GM12873 (cell line): ENCODE data around the gene FAS.

ENCODE experiments used
- CTCF ChIP-seq: IDR thresholded peaks from 2 replicates; pipeline ENCODE4 v1.5.1; 2012; ENCODE audit warnings: low read depth, mild to moderate bottlenecking, moderate library complexity, low read length, control low read depth; ENCODE audit not compliant: insufficient read depth; ENCODE audit errors: missing control alignments

FAS gene

DNA sequence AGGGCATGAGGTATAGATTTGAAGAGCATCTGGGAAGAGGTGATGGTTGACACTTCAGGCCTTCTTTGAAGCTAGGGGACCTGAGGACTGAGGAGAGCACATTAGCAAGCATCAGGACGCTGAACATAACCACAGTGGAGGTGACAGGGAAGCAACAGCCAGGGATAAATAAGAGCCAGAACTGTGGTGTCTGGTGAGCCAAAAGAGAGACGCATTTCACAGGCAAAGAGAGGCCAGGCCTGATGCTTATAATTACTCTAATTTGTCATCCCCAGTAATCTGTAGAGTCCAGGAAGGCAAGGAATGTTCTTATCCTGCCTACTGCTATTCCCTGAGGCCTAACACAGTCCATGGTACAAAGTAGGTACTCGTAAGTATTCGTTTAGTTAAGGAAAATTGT is 10.4 kb upstream of the FAS start:
- no peak for TF ChIP-seq CTCF

DNA sequence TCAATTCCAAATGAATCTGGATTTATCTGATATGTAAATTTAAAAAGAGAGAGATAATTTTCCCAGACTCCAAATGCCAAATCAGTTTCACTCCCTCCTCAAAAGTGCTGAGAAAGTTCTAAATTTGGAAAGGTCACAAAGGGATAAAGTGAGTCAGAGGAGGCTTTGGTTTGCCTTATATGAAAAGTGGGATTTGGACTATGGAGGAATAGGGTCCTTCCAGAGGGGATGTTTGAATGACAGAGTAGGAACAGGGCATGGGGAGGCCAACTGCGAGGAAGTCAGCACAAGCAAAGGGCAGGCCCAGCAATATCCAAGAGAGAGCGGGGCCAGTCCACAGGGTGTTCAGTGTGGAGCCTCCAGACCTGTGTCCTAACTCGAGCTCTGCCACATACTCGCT is 9.8 kb upstream of the FAS start:
- no peak for TF ChIP-seq CTCF

- TF ChIP-seq CTCF, result no peak
Measured at GRCh38 chr10:88981435-88981834, 9.2 kb upstream of the FAS start.

- TF ChIP-seq CTCF, result no peak
Measured at GRCh38 chr10:88982366-88982765, 8.2 kb upstream of the FAS start.

DNA sequence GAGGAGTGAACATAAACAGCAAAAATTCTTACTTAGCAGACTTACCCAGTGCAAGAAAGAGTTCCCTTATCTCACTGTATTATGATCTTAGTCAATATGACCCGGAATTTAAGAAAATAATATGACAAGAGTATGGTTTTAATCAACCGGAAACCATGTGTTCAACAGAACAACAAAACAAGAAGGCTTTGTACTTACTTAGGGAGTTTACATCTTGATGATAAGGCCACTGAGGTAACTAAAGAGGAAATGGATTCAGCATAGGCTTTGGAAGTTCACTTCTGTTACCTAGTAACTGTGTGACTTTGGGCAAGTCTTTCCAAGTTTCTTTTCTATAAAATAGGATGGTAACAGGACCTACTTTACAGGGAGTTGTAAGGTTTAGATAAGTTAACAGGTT is 7.4 kb upstream of the FAS start:
- TF ChIP-seq CTCF, result no peak

GRCh38 chr10:88983939-88984338 is 6.7 kb upstream of the FAS start:
- TF ChIP-seq CTCF, result no peak

DNA sequence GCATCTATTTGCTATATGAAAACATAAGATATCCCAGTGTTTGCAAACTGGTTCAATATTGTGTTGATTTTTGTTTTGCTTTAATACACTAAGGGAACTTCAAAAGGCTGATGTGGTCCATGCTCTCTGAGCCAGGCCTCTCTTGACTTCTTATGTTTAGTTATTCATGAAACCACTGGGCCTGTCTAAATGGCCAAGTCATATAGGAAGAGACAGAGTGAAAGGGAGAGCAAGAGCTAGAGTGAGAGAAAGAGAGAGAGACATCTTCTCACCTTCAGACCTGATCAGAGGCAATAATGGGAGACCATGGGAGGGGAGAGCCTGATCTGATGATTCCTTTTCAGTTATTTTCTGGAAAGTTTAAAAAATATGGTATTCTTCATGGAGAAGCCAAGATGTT is 6.1 kb upstream of the FAS start:
- no peak for TF ChIP-seq CTCF

DNA sequence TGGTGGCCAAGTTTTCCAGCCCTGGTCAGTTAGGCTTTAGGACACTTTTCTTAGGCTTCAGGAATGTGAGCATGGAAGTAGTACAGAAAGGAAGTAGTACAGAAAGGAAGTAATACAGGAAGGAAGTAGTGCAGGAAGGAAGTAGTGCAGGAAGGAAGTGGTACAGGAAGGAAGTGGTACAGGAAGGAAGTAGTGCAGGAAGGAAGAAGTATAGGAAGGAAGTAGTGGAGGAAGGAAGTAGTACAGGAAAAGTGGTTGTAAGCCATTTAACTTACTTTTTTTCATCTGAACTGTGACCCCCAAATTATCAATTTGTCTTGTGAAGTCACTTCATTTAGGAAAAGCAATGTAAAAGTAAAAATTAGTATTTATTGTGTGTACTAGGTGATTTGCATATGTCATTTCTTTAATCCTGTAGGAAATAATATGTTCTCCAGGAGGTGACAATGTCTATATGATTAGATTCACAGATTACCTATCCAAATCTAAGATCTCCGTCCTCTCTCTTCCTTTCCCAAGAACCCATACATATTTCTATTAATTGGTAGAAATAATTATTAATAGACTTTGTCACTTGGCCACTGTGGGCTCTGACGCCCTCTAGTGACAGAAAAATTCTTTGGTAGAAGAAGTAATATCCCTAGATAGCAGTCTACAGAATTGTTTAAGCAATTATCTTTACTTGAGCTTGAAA is 3.9 kb upstream of the FAS start:
- peak; percentile 43 for TF ChIP-seq CTCF
